GM21576 (cell line): ENCODE measurements around the gene ADARB2.
"Not testable (repeated sequence)": the region's sequence is repeated elsewhere in the genome, so short reads cannot be mapped to it uniquely, and the experiment has no call there.

Source experiments
- ATAC-seq: cut with Tn5 transposase; IDR thresholded peaks from one replicate; pipeline ENCODE4 v1.9.1; 2021; ENCODE audit warnings: mild to moderate bottlenecking, moderate library complexity; ENCODE audit not compliant: unreplicated experiment

The ADARB2 gene

GRCh38 chr10:1227510-1228402 lies 509.6 kb downstream of the ADARB2 start:
- ATAC-seq: no peak

- ATAC-seq: not testable (repeated sequence)
These were observed 510.4 kb downstream of the ADARB2 start for GRCh38 chr10:1226907-1227306.

DNA sequence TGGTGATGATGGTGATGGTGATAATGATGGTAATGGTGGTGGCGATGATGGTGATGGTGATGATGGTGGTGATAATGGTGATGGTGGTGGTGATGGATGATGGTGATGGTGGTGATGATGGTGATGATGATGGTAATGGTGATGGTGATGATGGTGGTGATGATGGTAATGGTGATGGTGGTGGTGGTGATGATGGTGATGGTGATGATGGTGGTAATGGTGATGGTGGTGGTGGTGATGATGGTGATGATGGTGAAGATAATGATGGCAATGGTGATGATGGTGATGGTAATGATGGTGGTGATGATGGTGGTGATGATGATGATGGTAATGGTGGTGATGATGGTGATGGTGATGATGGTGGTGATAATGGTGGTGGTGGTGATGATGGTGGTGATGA lies 517.5 kb downstream of the ADARB2 start:
- ATAC-seq: not testable (repeated sequence)

- ATAC-seq: no peak
These were observed 519.7 kb downstream of the ADARB2 start for GRCh38 chr10:1217661-1218060.

- no peak for ATAC-seq
These were observed 520.1 kb downstream of the ADARB2 start for GRCh38 chr10:1217237-1217587.

GRCh38 chr10:1216574-1217236 lies 520.6 kb downstream of the ADARB2 start:
- ATAC-seq: no peak

DNA sequence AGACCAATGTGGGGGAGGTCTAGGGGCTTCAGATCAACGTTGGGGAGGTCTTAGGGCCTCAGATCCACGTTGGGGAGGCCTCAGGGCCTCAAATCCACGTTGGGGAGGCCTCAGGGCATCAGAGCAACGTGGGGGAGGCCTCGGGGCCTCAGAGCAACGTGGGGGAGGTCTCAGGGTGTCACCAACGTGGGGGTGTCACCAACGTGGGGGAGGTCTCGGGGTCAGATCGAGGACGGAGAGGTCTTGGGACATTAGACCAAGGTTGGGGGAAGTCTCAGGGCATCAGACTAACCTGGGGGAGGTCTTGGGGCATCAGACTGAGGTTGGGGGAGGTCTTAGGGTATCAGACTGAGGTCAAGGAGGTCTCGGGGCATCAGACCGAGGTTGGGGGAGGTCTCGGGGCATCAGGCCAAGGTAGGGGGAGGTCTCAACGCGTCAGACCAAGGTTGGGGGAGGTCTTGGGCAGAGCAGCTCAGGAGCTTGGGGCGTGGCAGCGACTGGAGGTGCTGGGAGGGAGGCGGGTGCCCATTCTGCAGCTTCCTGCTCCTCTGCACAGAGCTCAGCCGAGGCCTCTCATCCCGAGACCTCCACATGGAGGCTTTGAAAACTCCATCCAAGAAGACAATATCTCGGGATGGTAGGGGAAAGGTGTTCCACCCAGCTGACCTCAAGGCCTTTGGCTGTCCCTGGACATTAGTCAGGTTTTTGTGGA lies 521.3 kb downstream of the ADARB2 start:
- no peak for ATAC-seq

DNA sequence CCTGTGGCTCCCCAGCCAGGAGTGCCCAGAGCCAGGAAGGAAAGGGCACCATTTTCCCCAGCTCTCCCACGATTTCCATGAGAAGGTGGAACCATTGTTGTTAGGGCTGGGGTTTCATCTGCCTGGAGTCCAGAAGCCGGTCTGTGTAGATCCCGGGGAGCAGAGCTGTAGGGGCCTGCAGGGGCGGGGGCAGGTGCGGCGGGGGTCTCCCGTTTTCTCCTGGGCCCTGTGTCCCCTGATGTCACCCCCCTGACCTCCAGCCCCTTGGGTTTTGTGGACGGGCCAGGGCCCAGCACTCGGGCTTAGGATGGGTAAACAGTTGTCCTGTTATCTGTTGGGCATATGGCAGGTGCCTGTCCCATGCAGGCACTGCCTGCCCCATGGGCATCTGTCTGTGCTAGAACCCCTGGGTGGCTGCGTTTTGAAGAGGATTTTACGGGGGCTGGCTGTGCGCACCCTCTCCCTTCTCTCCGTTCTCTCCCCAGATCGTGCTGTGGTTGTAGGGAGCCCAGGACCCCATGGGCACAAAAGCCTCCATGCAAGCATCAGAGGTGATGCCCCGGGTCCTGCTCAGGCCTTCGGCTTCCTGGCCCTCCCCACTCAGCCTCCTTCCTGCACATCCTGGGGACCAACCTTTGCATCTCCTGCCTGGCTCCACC lies 522.3 kb downstream of the ADARB2 start:
- ATAC-seq: no peak

- ATAC-seq: no peak
These were observed 523.2 kb downstream of the ADARB2 start for GRCh38 chr10:1214071-1214675.

DNA sequence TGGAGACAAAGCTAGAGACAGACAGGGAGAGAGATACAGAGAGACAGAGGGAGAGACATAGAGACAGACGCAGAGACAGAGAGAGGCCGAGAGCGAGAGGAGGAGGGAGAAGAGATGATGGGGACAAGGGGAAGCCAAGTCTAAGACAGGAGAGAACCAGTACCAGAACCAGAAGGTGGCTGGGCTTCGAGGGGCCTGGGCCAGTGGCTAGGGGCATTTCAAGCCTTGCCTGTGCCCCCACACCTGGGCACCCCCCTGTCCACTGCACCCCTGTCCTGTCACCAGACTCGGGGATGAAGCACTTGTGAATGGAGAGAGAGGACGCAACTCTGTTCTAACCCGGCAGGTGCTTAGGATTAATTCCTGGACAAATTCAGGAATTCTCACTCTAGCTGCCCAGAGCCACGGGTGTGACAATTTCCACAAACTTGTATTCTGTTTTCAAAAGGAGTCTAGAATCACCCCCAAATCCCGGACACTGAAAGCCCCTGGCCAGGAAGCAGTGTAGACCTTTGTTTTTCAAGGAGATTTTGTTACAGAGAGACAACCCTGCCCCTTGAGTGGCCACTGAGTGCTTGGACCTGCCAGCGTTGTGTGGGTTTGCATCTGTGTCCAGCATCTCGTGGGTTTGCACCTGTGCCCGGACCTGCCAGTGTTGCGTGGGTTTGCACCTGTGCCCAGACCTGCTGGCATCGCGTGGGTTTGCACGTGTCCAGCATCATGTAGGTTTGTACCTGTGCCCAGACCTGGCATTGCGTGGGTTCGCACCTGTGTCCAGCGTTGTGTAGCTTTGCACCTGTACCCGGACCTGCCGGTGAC lies 523.9 kb downstream of the ADARB2 start:
- ATAC-seq: no peak

- ATAC-seq: no peak
These were observed 524.7 kb downstream of the ADARB2 start for GRCh38 chr10:1212571-1213141.

GRCh38 chr10:1211844-1212570 lies 525.3 kb downstream of the ADARB2 start:
- ATAC-seq: no peak

DNA sequence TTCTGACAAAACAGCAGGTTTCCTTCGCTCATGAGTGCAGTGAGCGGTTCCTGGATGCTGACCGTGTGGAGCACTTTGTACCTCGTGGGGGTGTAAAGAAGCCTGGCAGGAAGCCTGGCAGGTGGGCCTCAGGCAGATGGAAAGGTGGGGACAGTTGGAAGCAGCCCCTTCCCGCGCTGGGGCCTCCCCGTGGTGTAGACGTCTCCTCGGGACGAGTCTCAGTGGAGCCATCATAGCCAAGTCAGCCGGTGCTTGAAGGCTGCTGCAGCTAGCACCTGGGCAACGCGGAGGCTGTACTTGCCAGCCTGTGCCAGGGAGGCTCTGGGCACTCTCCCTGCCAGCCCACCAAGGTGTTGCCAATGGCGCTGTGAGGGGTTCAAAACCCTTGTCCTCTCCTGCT lies 526.7 kb downstream of the ADARB2 start:
- no peak for ATAC-seq

GRCh38 chr10:1209355-1209979 lies 527.9 kb downstream of the ADARB2 start:
- no peak for ATAC-seq

DNA sequence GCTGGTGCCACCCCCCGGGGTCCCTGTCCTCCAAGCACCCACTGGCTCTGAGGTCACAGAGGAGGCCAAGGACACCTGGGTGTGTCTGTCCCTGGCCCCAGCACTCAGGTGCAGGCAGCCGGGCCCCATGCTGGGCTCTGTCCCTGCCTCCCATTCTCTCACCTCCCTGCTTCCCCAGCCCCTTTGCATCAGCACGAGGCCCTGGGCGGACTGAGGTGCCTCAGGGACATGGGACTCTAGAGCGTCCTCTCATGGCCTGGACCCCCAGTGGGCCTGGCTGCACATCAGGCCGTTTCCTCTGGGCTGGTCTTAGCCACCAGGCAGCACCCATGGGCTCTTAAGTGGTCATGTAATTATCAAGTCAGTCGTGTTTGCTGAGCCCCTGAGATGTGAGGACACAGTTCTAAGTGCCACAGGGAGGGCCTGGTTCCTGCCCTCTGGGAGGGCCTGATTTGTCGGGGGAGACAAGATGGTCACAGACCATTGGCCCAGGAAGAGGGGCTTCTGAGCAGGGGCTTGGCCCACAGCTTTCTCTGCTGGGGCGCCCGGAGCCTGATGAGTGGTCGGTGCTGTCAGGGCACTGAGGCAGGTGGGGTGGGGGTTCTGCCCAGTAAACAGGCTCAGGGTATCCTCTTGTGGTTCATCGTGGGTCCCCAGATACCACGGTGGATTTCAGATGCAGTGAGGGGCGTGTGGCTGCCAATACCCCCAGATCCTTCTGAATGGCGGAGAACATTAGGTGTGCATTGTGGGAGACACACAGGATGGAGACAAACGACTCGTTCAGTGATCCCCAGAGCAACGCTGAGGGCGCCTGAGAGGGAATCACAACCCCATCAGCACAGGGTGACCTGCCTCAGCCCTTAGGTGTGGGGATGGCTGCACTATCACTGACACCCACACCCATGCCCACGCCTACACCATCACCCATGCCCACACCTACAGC lies 528.7 kb downstream of the ADARB2 start:
- ATAC-seq: no peak

- ATAC-seq: no peak
These were observed 530.7 kb downstream of the ADARB2 start for GRCh38 chr10:1206601-1207000.

GRCh38 chr10:1206101-1206500 lies 531.2 kb downstream of the ADARB2 start:
- ATAC-seq: no peak
